ENCODE data around the gene IFNGR2.
"Not testable (repeated sequence)": the region's sequence is repeated elsewhere in the genome, so short reads cannot be mapped to it uniquely, and the experiment has no call there.

Gene IFNGR2

DNA sequence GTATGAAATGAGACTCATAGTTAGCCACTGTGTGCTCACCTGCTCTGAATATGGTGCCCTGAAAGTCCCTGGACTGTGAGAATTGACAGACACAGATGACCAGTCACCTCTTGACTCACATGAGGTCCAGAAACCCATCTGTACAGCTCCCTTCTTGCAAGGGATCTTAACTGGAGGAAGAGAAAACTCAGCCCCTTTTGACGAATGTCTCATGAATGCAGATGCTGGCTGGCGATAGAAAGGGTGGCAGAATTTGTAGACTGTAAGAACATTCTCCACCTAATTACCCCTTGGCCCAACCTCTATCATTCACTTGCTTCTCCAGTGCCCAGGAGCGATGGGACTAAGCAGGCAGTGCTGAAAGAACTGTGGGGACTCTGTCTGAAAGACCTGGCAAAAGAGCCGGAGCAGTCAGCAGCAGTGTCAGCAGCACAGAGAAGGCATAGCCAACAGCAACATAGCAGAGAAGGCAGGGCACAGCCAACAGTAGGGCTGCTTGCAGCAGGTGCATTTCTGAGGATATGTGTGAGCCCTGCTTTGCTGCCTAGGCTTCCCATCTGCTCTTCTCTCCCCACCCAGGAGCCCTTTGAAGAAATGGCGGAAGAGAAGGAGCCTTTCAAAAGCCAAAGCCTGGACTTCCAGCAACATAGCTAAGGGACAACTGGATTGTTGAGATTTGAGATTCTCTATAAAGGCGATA is 25.8 kb upstream of the IFNGR2 start:
- no peak for DNase-seq (ENCODE audit: low read depth, low spot score)

GRCh38 chr21:33378081-33378480 is 25.1 kb upstream of the IFNGR2 start:
- no peak for DNase-seq (ENCODE audit: low read depth, low spot score)

GRCh38 chr21:33379934-33380333 is 23.3 kb upstream of the IFNGR2 start:
- DNase-seq (ENCODE audit: low read depth, low spot score), result not testable (repeated sequence)

DNA sequence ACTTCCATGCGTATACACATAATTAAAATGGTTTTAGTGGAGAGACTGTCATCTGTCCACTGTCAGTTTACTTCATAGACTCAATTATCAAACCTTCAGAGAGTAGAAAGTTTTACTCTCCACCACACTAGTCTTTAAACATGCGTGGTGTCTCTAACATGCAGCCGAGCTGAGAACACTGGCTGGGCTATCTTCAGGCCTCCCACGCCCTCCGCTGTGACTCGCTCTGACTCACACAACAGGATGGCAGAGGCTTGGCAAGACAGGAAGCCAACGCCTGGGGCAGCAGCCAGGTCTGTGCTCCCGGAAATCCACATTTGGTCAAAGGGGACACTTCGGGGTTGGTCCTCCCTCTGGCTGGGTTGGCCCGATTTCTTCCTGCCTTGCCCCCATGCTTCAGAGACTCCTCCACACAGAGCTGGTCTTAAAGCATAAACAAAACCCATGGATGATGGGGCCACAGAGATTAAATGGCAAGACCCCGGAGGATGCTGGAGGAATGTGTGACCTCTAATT is 22.7 kb upstream of the IFNGR2 start:
- peak; percentile 67 for DNase-seq (ENCODE audit: low read depth, low spot score)

DNA sequence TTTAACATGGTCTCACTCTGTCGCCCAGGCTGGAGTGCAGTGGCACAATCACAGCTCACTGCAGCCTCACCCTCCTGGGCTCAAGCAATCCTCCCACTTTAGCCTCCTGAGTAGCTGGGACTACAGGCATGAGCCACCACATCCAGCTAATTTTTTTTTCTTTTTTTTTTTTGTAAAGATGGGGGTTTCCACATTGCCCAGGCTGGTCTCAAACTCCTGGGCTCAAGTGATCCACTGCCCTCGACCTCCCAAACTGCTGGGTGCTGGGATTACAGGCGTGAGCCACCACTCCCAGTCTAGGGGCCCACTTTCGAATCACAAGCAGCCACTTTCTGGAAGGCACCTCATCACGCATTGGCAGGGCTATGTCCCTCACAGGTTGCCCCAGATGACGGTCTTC is 21.8 kb upstream of the IFNGR2 start:
- not testable (repeated sequence) for DNase-seq (ENCODE audit: low read depth, low spot score)

GRCh38 chr21:33383056-33383888 is 19.9 kb upstream of the IFNGR2 start:
- peak; percentile 76 for DNase-seq (ENCODE audit: low read depth, low spot score)

- DNase-seq (ENCODE audit: low read depth, low spot score), result no peak
Observed at GRCh38 chr21:33384841-33385331, 18.3 kb upstream of the IFNGR2 start.

DNA sequence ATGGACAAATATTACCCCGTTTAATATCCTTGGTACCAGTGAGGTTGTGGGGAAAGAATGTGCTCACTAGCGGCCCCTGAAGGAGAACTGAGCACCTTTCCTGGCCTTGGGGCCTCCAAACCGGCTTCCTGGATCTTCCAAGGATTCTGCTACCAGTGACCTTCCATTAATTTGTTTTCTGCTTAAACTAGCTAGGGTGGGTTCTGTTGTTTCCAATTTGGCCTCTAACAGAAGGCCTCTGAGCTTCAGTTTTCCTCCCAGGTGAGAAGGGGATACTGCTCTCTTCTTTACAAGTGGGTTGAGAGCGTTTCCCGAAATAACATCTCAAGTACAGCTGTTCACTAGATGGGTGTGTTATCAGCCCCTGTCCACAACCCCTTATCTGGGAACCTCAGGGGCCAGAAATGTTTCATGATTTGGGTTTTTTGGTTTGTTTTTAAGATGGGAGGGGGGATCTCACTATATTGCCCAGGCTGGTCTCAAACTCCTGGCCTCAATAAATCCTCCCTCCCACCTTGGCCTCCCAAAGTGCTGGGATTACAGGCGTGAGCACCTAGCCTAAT is 16.9 kb upstream of the IFNGR2 start:
- peak; percentile 36 for DNase-seq (ENCODE audit: low read depth, low spot score)

DNA sequence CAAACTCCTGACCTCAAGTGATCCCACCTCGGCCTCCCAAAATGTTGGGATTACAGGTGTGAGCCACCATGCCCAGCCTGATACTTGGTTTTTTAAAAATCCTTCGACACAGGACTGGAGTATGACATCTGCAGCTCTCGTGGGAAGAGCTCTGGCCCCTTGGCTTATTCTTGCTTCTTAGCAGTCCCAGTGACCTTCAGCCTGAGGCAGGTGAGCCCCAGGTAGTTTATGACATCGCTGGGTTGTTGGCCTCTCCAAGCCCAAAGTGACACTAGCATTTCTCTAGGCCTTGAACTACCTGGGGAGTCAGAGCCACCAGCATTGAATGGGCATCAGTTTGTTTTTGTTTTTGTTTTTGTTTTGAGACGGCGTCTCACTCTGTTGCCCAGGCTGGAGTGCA is 15.9 kb upstream of the IFNGR2 start:
- DNase-seq (ENCODE audit: low read depth, low spot score), result no peak

- DNase-seq (ENCODE audit: low read depth, low spot score), result no peak
Observed at GRCh38 chr21:33388188-33388587, 15.0 kb upstream of the IFNGR2 start.

DNA sequence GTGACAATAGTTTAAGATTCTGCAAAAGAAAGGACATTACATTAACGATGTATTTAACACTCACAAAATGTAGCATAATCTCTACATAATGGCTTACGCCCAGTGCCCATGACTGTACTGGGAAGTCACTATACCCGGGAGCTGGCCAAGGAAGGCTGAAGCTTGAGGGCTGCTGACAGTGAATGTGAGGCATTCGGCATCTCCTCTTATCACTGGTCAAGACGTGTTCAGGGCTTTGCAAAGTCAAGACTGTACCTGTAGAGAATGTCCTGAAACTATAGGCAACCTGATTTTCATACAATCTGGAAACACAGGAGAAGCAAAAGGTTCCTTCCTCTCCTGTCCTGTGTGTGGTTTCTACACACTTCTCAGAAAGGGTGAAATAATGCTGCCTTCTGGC is 12.7 kb upstream of the IFNGR2 start:
- no peak for DNase-seq (ENCODE audit: low read depth, low spot score)

GRCh38 chr21:33391656-33392055 is 11.6 kb upstream of the IFNGR2 start:
- no peak for DNase-seq (ENCODE audit: low read depth, low spot score)

DNA sequence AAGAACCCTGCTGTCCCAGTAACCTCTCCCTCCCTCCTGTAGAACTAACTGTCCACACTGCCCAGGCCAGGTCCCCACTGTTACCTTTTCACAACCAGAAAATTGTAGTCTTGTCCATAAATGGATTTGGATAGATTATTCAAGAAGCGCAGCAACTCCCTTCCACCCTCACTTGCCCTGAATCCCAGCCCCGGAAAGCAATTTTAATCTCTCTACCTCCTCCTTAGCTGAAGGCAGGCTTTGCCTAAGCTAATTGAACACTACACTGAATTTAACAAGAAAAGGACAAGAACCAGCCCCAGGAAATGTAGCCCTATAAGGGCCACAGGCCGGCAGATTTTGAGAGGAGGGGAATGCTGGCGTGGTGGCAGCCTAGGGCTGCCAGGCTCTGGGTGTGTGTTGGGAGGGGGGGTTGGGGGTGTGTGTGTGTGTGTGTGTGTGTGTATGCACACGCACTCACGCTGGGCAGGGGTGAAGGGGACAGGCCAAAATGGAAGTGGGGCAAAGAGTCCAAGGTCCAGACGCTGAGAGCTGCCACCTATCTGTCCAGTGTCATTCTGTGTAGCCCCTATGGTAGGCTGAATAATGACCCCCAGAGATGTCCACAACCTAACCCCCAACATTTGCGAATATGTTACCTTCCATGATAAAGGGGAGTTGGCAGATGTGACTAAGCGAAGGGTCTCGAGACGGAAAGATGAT is 10.8 kb upstream of the IFNGR2 start:
- no peak for DNase-seq (ENCODE audit: low read depth, low spot score)

- DNase-seq (ENCODE audit: low read depth, low spot score), result no peak
Observed at GRCh38 chr21:33393348-33393747, 9.9 kb upstream of the IFNGR2 start.

DNA sequence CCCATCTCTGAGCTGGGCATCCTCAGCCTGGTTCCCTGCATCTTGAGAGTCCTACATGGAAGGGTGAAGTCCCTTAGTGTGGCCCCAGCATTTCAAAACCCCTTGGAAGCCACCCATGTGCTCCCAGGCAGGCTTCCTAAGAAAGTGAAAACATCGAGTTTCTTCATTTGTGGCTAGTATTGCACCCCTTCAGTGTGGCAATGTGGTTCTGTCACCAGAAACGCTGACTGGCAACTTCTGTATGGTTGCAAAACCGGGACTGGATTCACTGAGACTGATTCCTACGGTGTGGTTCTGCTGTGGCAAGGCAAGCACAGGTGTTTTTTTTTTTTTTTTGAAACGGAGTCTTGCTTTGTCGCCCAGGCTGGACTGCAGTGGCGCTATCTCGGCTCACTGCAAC is 9.0 kb upstream of the IFNGR2 start:
- DNase-seq (ENCODE audit: low read depth, low spot score), result no peak

- no peak for DNase-seq (ENCODE audit: low read depth, low spot score)
Observed at GRCh38 chr21:33395891-33396331, 7.3 kb upstream of the IFNGR2 start.

GRCh38 chr21:33396436-33396835 is 6.8 kb upstream of the IFNGR2 start:
- DNase-seq (ENCODE audit: low read depth, low spot score), result no peak

DNA sequence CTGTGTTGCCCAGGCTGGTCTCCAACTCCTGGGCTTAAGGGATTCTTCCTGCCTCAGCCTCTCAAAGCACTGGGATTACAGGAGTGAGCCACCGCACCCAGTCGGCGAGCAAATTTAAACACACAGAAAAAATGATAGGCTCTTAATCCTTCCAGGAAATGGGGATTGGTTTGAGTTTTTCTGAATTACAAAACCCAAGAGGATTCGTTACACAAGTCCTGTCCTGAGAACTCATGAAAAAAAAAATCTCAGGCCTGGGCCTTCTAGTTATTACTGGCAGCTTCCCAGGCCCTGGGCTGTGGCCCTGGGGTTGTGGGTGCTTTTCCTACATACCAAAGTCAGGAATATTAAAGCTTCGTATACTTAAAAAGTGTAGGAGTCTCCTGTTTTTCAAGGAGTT is 6.3 kb upstream of the IFNGR2 start:
- peak; percentile 27 for DNase-seq (ENCODE audit: low read depth, low spot score)

- DNase-seq (ENCODE audit: low read depth, low spot score), result no peak
Observed at GRCh38 chr21:33397717-33398116, 5.5 kb upstream of the IFNGR2 start.

DNA sequence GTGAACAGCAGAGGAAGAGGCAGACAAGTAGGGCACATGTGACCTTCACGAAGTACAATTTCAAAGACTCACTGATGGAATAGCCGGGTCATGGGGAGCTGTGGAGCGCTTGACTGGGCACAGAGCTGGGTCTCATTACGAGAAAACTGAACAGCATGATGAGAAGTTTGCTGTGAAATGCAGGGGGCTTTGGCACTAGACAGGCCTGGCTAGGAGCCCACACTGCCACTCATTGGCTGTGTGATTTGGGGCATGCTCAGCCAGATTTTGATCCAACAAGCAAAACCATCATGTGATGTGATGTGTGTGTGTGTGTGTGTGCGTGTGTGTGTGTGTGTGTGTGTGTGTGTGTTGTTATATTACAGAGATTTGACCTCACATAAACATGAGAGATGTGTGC is 4.9 kb upstream of the IFNGR2 start:
- no peak for DNase-seq (ENCODE audit: low read depth, low spot score)

DNA sequence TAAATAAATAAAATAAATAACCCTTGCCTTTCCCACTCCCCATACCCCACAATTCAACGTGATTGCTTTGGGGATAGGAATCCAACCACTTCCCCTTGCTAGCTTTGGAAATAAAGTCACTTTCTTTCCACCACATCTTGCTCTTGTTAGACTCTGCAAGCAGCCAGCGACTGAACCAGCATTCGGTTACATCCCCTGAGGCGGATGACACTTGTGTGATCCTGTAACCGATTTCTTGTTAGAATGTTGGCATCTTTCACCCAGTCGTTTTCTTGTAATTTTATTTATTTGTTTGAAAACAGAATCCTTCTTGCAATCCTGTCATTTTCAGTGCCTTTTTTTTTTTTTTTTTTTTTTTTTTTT is 1.6 kb upstream of the IFNGR2 start:
- DNase-seq (ENCODE audit: low read depth, low spot score), result no peak
